ENCODE results near the gene SDC3.

DNA sequence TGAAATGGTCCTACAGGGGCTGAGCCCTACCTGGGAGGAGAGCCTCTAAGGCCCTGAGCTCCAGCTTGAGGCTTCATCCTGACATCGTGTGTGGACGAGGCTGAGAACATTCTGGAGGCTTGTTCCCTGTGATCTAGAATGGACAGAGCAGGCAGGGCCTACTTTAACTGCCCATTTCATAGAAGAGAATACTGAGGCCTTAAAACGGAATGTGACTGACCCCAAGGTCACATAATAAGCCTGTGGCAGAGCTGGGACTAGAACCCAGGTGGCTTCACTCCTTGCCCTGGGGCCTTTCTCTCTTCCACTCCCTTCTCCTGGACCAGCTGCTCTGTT is 6.0 kb upstream of the SDC3 start:
- TF ChIP-seq, protein P1, sequence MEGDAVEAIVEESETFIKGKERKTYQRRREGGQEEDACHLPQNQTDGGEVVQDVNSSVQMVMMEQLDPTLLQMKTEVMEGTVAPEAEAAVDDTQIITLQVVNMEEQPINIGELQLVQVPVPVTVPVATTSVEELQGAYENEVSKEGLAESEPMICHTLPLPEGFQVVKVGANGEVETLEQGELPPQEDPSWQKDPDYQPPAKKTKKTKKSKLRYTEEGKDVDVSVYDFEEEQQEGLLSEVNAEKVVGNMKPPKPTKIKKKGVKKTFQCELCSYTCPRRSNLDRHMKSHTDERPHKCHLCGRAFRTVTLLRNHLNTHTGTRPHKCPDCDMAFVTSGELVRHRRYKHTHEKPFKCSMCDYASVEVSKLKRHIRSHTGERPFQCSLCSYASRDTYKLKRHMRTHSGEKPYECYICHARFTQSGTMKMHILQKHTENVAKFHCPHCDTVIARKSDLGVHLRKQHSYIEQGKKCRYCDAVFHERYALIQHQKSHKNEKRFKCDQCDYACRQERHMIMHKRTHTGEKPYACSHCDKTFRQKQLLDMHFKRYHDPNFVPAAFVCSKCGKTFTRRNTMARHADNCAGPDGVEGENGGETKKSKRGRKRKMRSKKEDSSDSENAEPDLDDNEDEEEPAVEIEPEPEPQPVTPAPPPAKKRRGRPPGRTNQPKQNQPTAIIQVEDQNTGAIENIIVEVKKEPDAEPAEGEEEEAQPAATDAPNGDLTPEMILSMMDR (IDR thresholded peaks at IDR 0.05) = no peak
- TF ChIP-seq EP300 (IDR thresholded peaks at IDR 0.05) = no peak
- no peak for TF ChIP-seq POLR2A (IDR thresholded peaks at IDR 0.05; ENCODE audit: low read depth)

Data from esophagus muscularis mucosa (tissue), 4 donors.